NCI-H2171 treated with DMSO at 0.1 percent for 48 hours (cell line): ENCODE data around the gene GPER1.
"Not testable (repeated sequence)": the region's sequence is repeated elsewhere in the genome, so short reads cannot be mapped to it uniquely, and the experiment has no call there.

ENCODE experiments used
- DNase-seq: peaks from one replicate; lab custom pipeline; 2025; lab: John Stamatoyannopoulos, UW

GPER1 gene

DNA sequence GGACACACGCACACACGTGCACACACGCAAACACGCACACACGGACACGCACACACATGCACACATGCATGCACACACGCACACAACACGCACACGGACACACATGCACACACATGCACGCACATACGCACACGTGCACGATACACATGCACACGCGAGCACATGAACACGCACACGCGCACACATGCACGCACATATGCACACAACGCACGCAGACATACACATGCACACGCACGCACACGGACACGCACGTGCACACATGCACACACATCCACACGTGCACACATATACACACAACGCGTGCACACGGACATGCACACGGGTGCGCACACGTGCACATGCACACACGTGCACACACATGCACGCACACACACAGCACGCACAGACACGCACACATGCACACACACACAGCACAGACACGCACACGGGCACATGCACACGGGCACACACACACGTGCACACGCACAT, 17.3 kb upstream of the GPER1 start:
- DNase-seq = no peak

- no peak for DNase-seq
These were observed 16.1 kb upstream of the GPER1 start for GRCh38 chr7:1071731-1072254.

DNA sequence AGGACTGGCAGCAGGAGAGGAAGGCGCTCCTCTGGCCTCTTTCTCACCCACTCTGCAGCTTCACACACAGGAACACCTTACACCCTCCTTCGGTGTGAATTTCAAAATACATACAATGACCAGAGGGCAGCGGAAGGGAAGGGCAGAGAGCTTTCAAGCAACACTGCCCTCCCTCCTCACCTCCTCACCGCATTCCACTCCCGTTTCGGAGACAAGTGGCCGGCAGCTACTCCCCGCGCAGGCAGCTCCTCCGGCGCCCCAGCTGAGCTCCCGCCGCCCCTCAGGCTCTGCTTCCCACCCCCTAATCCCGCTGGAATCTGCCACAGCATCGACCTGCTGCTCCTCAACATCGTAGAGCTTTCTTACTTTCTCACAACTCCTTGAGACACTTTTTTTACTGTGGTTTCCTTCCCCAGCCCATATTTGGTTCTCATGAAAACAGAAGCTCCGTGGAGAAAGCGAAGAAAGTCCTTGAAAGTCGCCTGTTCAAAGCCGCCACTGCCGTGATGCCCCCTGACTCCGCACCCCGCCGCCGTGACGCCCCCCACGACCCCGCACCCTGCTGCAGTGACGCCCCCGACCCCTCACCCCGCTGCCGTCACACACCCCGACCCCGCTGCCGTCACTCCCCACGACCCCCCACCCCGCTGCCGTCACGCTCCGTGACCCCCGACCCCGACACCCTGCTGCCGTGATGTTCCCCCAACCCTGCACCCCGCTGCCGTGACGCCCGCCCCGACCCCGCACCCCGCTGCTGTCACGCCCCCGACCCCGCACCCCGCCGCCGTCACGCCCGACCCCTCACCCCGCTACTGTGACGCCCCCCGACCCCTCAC, 14.6 kb upstream of the GPER1 start:
- DNase-seq = no peak

DNA sequence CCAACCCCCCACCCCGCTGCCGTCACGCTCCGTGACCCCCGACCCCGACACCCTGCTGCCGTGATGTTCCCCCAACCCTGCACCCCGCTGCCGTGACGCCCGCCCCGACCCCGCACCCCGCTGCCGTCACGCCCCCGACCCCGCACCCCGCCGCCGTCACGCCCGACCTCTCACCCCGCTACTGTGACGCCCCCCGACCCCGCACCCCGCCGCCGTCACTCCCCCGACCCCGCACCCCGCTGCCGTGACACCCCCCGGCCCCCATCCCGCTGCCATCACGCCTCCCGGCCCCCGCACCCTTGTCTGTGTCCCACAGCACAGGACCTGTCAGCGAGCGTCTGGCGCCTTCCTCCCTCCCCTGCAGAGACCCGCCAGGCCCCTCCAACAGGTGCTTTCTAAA, 13.9 kb upstream of the GPER1 start:
- not testable (repeated sequence) for DNase-seq

DNA sequence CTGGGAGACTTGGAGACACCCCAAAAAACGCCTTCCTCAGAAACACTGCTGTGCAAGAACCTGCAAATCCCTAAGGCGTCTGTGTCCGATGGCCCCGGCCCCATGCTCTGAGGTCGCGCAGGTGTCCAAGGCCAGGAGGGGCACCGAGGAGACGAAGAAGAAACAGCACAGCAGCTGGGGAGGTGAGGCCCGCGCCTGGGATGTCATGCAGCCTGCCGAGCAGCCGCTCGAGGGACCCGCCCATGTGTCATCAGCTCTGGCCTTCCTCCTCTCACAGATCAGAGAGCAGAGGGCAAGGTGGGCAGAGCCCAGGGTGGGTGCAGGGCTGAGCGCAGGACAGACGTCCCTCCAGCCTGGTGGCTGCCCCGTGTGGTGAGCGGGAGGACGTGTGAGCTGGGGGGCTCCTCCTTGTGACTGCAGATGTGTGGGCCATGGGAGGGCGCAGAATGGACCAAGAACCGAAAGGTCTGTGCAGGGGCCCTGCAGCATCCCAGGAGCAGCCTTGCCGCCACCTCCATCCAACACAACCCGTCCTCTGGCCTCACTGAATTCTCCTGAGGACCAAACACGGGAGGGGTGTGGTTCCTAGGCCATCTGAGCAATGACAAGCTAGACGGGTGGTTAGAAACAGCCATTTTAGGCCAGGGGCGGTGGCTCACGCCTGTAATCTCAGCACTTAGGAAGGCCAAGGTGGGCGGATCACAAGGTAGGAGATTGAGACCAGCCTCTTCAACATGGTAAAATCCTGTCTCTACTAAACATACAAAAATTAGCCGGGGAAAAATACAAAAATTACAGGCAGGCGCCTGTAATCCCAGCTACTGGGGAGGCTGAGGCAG, 13.1 kb upstream of the GPER1 start:
- DNase-seq = no peak

DNA sequence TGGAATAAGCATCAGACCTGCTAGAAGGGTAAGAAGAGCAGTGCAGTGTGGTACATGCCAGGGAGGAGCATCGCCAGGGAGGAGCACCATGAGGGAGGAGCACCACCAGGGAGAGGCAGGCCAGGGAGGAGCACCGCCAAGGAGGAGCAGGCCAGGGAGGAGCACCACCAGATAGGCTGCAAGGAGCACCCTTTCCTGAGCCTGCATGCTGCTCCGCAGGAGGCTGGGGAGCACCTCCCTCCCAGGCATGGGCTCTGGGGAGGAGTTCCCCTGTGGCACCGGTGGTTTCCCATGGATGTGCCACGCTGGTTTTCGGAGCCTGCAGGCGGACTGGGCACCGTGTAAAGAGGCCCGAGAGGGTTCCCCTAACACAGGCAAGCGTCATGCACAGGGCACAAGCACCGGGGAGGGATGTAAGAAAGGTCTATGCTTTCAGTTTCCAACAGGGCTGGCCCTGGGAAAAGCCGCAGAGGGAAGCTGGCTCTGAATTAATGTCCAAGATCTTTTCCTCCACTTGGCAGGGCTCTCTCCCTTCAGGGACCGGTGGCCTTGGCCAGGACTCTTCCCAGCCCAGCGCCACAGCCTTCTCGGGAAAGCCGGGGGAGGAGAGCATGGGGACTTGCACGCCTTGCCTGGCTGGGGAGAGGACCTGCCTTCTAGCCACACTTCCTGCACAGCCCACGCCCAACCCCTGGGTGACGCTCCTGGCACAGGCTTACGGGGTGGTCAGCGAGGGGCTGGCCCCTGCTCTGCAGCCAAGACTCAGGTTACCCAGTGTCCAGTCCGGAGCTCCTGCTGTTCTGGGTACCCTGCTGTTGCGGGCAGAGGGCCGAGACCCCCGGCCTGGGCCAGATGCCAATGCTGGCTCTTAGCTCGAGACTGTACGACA, 11.5 kb upstream of the GPER1 start:
- DNase-seq = no peak

- DNase-seq = no peak
These were observed 9.4 kb upstream of the GPER1 start for GRCh38 chr7:1078519-1078918.

- DNase-seq = no peak
These were observed 8.9 kb upstream of the GPER1 start for GRCh38 chr7:1078985-1079384.

- DNase-seq = no peak
These were observed 8.4 kb upstream of the GPER1 start for GRCh38 chr7:1079546-1079945.

DNA sequence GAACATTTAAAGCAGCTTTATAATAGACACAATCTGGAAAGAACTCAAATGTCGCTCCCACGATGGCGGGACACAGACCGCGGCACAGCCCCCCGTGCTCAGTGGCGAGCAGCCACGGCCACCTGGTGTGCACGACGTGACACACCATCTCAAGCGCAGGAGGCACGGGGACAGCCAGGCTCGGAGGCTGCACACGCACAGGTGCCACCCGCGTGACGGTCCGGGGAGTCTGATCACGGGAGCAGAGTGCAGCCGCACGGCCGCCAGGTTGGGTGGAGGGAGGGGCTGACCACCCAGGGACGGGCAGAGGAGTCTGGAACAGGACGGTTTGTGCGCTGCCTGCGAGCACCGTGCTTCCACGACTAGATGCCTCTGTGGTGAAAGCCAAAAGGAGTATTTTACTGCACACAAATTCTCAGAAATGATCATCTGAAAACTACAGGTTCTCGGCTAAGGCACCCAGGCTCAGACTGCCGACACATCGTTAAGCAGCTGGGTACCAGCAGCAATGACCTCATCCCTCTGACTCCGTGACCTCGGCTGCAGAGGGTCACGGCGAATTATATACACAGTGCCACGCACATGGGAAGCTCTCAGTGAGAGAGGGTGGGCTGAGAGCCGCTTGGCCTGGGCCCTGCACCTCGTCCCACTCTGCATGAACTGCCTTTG, 7.5 kb upstream of the GPER1 start:
- DNase-seq = no peak

DNA sequence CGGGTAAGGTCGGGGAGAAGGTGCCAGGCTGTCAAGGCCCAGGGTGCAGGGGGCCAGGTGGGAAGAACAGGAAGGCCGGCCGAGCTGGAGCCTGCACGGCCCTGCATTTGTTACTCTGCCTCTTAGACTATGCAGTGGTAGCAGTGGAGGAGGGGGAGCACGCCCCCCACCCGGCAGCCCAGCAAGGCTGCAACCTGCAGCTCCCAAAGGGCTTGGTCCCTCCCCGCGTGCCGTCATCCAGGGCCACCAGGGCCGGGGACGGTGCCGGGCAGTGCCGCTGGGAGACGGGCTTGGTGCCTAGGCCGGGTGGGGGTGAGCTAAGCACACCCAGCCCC, 7.0 kb upstream of the GPER1 start:
- no peak for DNase-seq

DNA sequence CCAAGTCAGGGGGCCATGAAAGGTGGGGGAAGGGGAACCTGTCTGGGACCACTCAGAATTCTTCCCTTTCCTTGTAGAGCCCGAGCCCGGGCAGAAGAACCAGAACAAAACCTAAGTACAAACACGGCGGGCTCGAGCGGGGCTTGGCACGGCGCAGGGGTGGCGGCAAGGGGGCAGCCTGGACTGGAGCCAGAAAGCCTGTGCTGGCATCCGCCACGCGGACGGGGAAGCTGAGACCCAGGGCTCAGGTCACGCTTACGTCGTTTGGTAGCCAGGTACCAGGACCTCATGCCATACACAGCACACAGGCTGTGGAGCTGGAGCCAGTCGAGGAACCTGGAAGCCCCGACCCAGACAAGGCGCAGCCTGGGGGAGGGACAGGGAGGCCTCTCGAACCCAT, 6.6 kb upstream of the GPER1 start:
- no peak for DNase-seq

DNA sequence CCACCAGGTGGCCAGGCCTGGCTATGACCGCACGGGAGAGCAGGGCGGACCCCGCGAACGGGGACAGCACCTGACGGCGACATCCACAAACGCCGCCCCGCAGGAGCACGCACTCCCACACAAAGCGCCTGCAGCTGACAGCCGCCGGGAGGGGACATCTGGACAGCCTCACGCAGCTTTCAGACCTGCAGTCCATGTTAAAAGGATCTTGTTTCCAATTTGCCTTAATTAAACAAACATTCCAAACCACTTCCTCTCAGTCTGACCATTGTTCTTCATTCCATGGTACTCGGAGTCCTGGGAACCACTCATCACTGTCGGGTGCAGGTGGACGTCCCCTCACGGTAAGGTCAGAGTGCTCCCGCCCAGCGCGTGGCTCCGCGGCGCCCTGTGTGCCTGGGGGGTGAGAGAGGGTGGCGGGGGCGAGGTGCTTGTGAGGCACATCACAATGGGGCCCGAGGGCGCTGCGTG, 5.9 kb upstream of the GPER1 start:
- DNase-seq = no peak

- DNase-seq = no peak
These were observed 3.9 kb upstream of the GPER1 start for GRCh38 chr7:1083729-1084657.

DNA sequence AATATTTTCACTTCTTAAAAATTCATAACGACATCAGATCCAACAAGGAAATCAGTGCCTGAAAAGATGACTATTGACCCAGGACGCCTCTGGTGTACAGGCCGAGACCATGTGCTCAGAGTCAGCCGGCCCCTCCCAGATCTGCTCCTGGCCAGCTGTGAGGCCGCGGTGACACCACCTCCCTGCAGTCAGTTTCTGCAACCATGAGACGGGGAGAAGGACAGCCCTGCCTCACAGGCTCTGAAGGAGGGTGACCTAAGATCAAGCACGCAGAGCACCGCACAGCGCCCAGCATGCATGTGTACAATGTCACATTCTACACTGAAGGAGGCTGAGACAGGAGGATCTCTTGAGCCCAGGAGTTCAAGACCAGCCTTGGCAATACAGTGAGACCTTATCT, 2.6 kb upstream of the GPER1 start:
- no peak for DNase-seq

DNA sequence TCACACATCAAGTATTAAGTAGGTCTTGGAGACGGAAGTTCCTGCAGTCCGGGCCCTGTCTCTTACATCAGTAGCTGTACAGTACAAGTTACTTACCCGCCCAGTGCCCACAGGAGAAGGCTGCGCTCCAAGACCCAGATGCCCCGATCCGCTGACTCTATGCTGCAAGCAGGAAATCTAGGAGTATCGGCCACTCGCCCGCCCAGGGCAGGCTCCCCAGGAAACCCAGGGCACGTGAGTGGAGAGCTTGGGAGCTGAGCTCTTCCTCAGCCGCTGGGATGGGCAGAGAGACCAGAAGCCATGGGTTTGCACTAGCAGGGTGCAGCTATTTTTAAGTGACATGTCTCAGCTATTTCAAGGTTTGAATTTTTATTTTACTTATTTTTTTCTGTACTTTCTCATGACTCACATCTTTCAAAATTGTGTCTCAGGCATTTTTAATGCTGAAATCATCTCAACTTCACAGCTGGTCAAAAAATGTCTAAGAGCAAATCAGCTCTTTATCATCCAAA, 1.9 kb upstream of the GPER1 start:
- DNase-seq = no peak

- DNase-seq = peak; percentile 42
These were observed 1.1 kb upstream of the GPER1 start for GRCh38 chr7:1086588-1087464.

GRCh38 chr7:1087465-1087814, 473 bp upstream of the GPER1 start:
- DNase-seq = no peak

GRCh38 chr7:1090236-1090635, 2.3 kb downstream of the GPER1 start:
- no peak for DNase-seq
